ENCODE data around the gene SNX8. TPM values are rescaled to one million over a fixed set of nuclear protein-coding genes. Genes with fewer than 3 reads are reported as not detected.

Gene SNX8
- total RNA-seq, 1 experiment from 2014 or later, result 40.6 TPM

DNA sequence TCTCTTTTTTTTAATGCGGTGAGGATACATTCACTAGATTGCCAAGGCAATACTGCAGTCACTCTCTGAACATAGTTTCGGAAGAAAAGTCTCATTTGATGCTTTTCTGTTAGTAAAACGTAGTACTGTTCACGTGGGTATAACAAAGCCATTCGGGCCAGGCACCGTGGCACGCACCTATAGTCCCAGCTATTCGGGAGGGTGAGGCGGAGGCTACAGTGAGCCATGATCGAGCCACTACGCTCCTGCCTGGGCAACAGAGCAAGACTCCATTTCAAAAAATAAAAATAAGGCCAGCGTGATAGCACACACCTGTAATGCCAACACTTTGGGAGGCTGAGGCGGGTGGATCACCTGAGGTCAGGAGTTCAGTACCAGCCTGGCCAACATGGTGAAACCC lies 24.6 kb downstream of the SNX8 start:
- no peak for DNase-seq
- H3K4me2 ChIP-seq (ENCODE audit: insufficient read depth, insufficient read length, low read length), result no peak overlapping the region
- no peaks in the 10 kb centered on the region for H3K27me3 Mint-ChIP-seq (ENCODE audit: low read depth)
- no peak overlapping the region for H2BK20ac ChIP-seq (ENCODE audit: low read depth, low read length, poor library complexity, severe bottlenecking)
- no peaks in the 10 kb centered on the region for H3K27me3 ChIP-seq (ENCODE audit: insufficient read depth, low read length)
- no peak overlapping the region for H2BK15ac ChIP-seq (ENCODE audit: low read depth, low read length)
- no peaks in the 10 kb centered on the region for H3K4me1 ChIP-seq (ENCODE audit: insufficient read depth, low read length)
- no peak overlapping the region for H3K23ac ChIP-seq (ENCODE audit: insufficient read length, low read depth, low read length)
- no peaks in the 10 kb centered on the region; a peak in 3 of 7 replicates for H3K36me3 Mint-ChIP-seq (ENCODE audit: insufficient read depth in 1 of 3, low read depth in 3 of 3)
- H3K23me2 ChIP-seq (ENCODE audit: insufficient read length, low read depth, low read length, poor library complexity, severe bottlenecking), result no peaks in the 10 kb centered on the region
- WGBS (ENCODE audit: extremely low coverage, insufficient read length, low lambda C conversion rate), result no CpG with 5 or more reads among the region's 13 CpGs
- H3K9ac ChIP-seq (ENCODE audit: extremely low read depth, insufficient read length, low read length), result no peak overlapping the region
- H2BK5ac ChIP-seq (ENCODE audit: insufficient read length, low read length), result no peak overlapping the region
- H4K91ac ChIP-seq (ENCODE audit: insufficient read length, low read depth, low read length), result no peak overlapping the region
- no peak overlapping the region for H3K18ac ChIP-seq (ENCODE audit: insufficient read length, low read depth, low read length)
- no peak overlapping the region for H2BK120ac ChIP-seq (ENCODE audit: low read depth, low read length, poor library complexity, severe bottlenecking)
- TF ChIP-seq, protein P1, sequence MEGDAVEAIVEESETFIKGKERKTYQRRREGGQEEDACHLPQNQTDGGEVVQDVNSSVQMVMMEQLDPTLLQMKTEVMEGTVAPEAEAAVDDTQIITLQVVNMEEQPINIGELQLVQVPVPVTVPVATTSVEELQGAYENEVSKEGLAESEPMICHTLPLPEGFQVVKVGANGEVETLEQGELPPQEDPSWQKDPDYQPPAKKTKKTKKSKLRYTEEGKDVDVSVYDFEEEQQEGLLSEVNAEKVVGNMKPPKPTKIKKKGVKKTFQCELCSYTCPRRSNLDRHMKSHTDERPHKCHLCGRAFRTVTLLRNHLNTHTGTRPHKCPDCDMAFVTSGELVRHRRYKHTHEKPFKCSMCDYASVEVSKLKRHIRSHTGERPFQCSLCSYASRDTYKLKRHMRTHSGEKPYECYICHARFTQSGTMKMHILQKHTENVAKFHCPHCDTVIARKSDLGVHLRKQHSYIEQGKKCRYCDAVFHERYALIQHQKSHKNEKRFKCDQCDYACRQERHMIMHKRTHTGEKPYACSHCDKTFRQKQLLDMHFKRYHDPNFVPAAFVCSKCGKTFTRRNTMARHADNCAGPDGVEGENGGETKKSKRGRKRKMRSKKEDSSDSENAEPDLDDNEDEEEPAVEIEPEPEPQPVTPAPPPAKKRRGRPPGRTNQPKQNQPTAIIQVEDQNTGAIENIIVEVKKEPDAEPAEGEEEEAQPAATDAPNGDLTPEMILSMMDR (conservative IDR thresholded peaks at IDR 0.05), result no peak
- H3K79me1 ChIP-seq (ENCODE audit: insufficient read depth, low read depth, low read length, poor library complexity, severe bottlenecking), result no peaks in the 10 kb centered on the region
- H2AFZ ChIP-seq (ENCODE audit: low read length), result no peak overlapping the region
- no peak overlapping the region for H4K5ac ChIP-seq (ENCODE audit: insufficient read length, low read depth, low read length)
- no peak overlapping the region for H3T11ph ChIP-seq (ENCODE audit: low read length)
- no peak overlapping the region for H2BK12ac ChIP-seq (ENCODE audit: insufficient read length, low read depth, low read length)
- H3K27ac Mint-ChIP-seq, result peak overlapping the region in 1 of 3 experiments; percentile 14; a peak in 1 of 7 replicates
- H3K4me1 Mint-ChIP-seq, result no peaks in the 10 kb centered on the region
- H3K56ac ChIP-seq (ENCODE audit: insufficient read length, low read depth, low read length), result no peak overlapping the region
- no peak overlapping the region for H2AK5ac ChIP-seq (ENCODE audit: insufficient read length, low read length)
- H4K8ac ChIP-seq (replicated peaks; ENCODE audit: insufficient read length, low read depth, low read length), result no peak overlapping the region
- H3K9me3 Mint-ChIP-seq, result no peaks in the 10 kb centered on the region
- H4K20me1 ChIP-seq (ENCODE audit: control insufficient read depth, insufficient read depth, insufficient read length), result no peaks in the 10 kb centered on the region
- no peak overlapping the region for H3K14ac ChIP-seq (ENCODE audit: insufficient read depth, low read length)
- H3K79me2 ChIP-seq (ENCODE audit: insufficient read depth, low read length), result no peaks in the 10 kb centered on the region; the same call in 1 of the 2 replicates
- no peak overlapping the region for H3K4ac ChIP-seq (ENCODE audit: low read depth, low read length)
- H3K9me3 ChIP-seq (ENCODE audit: control insufficient read depth, low read depth, low read length), result no peaks in the 10 kb centered on the region
- H3K4me3 Mint-ChIP-seq, result no peak overlapping the region
- H3K27ac ChIP-seq (ENCODE audit: insufficient read length, low read depth, low read length), result no peak overlapping the region

Measured in H9 (cell line).